NCI-H2171 (cell line): ENCODE measurements around the gene FAHD2A.
"Not testable (repeated sequence)": the region's sequence is repeated elsewhere in the genome, so short reads cannot be mapped to it uniquely, and the experiment has no call there.

Experiments
- DNase-seq: peaks from one replicate; lab custom pipeline; 2025; lab: John Stamatoyannopoulos, UW

FAHD2A gene

DNA sequence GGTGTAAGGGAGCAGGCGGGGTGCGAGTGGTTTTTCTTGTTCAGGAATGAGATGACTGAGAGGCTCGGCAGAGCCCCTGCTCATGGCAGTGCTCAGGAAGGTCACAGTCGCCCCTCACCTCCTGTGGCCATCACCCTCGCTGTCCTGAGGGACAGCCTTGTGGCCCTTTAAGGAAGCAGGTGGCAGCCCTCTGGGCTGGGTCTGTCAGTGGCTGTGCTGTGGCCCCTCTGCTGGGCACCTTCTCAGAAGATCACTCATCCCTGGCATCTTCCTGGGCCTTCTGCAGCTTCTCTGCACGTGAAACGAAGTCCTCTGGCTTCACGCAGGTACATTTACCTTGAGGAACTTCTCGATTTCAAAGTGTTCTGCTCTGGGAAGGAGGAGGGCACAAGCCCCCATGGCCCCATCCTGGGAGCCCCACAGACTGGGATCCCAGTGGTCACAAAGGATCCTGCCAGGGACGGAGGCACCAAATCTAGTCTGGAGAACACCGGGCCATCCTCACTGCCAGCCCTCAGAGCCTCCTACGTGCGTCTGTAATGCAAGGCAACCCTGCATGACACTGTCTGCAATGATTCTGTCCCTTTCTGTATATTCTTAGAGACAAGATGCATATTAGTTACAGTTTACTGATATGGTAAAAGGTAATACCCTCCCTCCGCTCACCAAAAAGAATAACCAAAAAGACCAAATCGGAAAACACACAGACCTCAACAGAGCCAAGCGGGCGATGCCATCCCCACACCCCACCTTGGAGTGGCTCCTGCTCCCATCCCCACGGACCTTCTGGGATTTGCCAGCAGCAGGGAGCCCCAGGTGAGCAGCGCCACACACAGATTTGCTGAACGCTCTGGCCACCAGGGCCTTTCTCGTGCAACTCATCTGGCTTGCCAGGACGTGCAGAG is 25.9 kb upstream of the FAHD2A start:
- no peak for DNase-seq

DNA sequence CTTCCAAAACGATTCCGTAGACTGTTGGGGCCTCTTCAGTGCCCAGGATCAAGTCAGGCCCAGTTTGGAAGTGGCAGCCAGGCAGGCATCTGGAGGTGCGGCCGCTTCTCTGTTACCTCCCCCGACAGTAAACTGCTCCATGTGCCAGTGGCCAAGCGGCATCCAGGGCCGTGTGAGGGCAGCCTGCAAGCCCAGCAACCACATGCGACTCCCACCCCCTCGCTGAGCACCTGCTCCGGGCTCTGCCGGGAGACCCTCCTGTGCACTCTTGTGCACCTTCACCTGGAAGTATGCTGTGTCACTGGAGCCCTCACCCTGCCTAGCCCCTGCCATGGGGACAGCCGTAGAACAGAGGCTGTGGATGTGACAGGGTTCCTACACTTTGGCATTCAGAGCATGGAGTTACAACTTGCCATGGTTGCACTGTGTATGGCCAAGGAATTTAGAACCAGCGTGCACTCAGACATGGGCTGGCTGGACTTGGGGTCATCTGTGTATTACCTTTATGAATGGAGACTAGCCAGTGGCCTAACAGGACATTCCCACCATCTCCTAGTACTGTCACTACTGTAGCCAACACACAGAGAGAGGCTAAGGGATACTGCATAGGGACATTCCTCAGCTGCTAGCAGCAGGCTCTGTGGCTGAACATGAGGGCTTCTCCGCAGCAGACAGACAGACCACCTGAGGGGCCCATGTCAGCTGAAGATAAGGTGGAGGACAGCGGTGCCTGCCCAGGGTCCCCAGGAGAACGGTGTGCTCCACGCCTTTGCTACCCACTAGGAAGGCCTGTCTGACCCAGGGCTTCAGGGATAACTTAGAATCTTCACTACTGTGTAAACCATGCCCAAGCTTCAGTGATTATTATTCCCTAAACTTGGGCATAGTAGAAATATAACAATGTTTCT is 25.0 kb upstream of the FAHD2A start:
- DNase-seq, result no peak

DNA sequence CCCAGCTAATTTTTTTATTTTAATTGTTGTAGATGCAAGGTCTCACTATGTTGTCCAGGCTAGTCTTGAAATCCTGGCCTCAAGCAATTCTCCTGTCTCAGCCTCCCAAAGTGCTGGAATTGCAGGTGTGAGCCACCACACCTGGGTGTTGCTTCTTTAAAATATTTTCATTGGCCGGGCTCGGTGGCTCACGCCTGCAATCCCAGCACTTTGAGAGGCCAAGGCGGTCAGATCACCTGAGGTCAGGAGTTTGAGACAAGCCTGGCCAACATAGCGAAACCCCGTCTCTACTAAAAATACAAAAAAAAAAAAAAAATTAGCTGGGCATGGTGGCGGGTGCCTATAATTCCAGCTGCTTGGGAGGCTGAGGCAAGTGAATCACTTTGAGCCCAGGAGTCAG is 24.2 kb upstream of the FAHD2A start:
- DNase-seq, result not testable (repeated sequence)

DNA sequence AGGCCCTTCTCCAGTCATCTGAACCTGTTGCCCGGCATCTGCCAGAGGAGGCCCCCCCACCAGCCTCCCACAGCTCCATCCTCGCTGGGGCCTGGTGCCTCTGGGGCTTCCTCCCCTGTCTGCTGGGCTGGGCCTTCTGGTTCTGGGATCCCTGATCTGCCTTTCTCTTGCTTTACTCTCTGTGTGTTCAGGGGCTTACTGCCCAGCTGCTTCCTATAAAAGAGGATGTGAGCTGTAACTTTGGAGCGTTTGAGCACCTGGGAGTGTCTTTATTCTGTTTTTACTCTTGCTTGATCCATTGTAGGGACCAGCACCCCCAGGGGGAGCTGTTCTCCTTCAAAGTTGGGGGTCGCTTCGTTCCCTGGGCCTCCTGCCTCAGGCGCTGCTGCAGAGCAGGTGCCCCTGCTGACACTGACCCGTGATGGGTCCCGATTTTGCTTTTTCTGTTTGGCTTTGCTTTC is 23.1 kb upstream of the FAHD2A start:
- no peak for DNase-seq

DNA sequence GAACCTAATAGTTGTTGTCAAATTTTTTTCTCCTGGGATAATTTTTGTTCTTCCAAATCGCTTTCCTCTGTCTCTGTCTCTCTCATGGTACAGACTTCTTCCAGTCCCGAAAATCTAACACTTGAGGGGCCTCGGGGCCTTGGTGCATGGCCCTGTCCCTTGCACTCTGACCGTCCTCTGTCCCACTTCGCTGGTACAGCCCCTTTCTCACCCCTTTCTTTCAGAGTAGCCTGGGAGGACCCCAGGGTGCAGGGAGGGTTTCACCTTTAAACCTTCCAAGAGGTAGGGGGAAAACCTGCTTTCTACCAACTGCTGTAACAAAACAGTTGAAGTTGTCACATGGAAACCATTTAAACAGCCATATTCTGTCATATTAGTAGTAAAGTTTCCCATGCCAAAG is 22.2 kb upstream of the FAHD2A start:
- no peak for DNase-seq

DNA sequence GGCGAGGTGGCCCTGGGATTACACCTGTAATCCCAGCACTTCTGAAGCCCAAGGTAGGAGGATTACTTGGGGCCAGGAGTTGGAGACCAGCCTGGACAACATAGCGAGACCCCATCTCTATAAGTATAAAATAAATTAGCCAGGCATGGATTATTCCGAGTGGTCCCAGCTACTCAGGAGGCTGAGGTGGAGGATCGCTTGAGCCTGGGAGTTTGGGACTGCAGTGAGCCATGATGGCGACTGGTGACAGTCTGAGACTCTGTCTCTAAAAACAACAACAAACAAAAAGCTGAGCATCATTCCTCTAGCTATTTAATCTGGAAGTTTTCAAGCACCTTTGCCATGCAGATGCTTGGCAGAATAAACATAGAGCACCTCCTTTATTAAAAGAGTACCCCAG is 21.8 kb upstream of the FAHD2A start:
- DNase-seq, result no peak

DNA sequence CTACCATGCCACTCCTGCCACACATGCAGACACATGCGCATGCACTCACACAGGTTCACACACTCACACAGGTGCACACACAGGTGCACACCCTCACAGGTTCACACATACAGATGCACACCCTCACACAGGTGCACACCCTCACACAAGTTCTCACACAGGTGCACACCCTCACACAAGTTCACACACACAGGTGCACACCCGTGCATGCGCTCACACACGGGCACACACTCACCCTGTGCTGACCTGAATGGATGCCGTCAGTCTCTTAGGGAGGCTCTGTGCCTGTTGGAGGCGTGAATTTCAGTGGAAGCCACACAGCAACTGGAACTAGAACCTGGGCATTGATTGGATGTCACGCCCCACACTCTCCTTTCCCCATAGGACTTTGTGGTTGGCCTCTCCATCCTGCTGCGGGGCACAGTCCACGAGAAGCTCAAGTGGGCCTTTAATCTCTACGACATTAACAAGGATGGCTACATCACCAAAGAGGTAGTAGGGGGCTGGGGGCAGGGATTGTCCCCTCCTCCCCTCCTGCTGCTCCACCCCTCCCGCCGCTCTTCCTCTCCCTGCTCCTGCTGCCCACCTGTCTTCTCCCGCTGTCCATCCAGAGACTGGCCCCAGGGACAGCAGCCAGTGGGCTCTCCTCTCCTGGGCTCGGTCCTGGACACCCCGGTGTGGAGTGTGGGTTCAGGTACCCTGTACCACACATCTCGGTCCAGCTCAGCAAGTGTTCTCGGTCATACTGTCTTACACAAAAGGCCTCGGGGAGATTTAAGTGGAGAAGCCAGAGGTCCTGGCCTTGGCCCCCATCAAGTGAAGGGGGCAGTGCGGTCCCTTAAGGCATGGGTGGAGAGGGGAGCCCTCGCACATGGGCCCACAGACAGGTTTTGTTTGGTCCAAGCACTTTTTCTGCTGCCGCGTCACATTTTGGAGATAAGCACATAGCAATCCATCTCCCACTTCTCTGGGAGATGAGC is 21.0 kb upstream of the FAHD2A start:
- no peak for DNase-seq

DNA sequence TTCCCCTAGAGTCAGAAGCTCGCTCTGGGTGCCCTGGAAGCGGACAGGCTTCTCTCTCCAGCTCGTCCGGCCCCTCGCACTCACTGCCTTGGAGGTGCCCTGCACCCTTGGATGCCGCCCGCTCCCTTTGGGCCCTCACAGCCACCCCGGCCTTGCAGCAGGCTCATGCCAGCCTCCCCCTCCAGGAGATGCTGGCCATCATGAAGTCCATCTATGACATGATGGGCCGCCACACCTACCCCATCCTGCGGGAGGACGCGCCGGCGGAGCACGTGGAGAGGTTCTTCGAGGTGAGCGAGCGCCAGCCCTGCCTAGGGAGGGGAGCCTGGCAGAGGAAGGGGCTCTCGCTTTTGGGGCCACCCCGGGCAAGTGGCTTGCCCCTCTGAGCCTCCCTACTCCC is 20.3 kb upstream of the FAHD2A start:
- DNase-seq, result no peak

DNA sequence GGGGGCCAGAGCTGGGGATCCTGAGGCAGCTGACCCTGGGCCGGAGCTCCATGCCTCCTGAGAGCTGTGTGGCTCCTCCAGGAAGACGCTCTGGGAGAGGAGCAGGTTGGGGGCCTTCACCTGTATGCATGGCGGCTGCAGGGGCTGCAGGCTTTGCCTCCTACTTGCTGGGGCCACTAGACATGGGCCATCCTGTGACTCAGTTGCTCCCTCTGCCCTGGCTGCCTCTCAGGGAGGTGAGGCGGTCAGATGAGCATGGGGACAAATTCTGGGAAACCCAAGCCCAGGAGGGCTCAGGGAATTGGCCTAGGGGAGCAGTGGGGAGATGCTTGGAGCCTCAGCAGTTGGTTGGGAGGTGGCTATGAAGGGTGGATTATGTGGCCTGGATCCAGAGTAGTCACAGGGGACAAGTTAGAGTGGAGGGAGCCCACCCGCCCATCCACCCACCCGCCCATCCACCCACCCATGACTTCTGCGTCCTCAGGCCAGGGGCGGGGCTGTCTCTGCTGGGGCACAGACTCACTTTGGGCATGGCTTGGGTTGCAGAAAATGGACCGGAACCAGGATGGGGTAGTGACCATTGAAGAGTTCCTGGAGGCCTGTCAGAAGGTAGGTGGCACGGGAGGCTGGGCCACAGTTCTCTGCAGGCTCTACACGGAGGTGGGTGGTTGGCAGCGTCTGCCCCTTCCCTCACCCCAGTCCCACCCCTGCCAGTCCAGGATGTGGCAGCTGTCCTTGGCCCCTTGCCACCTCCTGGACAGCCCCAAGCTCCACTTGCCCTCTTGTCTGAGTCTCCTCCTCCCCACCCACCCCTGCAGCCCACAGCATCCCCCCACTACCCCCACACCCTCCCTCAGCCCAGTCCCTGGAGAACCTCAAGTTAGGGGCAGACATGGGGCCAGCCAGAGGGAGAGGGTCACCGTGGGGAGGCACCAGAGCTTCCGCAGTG is 19.5 kb upstream of the FAHD2A start:
- DNase-seq, result no peak

DNA sequence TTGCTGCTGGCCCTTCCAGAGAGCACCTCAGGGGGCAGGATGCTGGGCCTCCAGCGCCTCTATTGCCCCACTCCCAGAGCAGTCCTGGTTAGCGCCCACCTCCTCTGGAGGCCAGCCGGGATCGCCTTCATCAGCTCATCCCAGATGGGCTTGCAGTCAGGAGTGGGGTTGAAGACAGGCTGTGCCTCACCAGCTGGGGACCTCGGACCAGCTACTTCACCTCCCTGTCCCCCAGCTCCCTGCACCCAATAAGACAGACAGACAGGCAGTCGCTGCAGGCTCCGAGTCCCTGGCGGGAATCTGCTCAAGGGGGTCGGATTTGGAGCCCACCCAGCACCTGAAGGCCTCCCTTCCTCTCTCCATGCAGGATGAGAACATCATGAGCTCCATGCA is 18.9 kb upstream of the FAHD2A start:
- no peak for DNase-seq

DNA sequence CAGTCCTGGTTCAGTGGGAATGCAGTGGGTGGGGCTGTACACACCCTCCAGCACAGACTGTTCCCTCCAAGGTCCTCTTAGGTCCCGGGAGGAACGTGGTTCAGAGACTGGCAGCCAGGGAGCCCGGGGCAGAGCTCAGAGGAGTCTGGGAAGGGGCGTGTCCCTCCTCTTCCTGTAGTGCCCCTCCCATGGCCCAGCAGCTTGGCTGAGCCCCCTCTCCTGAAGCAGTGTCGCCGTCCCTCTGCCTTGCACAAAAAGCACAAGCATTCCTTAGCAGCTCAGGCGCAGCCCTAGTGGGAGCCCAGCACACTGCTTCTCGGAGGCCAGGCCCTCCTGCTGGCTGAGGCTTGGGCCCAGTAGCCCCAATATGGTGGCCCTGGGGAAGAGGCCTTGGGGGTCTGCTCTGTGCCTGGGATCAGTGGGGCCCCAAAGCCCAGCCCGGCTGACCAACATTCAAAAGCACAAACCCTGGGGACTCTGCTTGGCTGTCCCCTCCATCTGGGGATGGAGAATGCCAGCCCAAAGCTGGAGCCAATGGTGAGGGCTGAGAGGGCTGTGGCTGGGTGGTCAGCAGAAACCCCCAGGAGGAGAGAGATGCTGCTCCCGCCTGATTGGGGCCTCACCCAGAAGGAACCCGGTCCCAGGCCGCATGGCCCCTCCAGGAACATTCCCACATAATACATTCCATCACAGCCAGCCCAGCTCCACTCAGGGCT is 17.5 kb upstream of the FAHD2A start:
- no peak for DNase-seq

DNA sequence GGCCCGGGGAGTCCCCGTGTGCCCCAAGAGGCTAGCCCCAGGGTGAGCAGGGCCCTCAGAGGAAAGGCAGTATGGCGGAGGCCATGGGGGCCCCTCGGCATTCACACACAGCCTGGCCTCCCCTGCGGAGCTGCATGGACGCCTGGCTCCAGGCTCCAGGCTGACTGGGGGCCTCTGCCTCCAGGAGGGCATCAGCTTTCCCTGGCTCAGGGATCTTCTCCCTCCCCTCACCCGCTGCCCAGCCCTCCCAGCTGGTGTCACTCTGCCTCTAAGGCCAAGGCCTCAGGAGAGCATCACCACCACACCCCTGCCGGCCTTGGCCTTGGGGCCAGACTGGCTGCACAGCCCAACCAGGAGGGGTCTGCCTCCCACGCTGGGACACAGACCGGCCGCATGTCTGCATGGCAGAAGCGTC is 16.9 kb upstream of the FAHD2A start:
- DNase-seq, result no peak

DNA sequence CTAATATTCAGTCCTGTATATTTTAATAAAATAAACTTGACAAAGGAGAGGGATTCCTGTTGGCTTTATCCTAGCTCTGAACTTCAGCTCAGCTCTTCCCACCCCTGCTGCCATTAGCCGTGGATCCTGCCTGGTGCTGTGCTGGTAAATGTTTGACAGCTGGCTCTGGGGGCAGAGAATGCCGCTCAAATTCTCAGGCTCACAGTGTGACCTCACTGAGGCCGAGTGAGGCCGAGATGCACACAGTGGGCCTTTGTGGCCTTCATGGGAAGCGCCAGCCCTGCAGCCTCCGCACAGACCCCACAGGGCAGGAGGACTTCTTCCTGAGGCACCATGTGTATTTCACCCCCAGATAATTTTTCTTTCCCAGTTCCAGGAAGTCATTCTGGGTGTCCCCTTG is 16.5 kb upstream of the FAHD2A start:
- DNase-seq, result no peak

DNA sequence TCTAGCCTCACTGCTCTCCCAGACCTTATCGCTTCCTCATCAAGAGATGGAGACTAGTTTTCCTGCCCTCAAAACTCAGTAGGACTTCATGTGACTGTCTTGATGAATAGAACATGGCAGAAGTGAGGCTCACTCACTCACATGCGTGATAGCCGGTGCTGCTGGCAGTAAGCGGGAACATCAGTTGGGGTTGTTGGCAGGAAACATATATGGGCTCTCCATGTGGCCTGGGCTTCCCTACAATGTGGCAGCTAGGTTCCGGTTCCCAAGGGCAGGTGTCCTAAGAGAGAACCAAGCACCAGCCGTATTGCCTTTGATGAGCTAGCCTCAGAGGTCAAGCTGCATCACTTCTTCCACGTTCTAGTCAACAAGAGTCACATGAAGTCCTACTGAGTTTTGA is 15.2 kb upstream of the FAHD2A start:
- DNase-seq, result no peak

DNA sequence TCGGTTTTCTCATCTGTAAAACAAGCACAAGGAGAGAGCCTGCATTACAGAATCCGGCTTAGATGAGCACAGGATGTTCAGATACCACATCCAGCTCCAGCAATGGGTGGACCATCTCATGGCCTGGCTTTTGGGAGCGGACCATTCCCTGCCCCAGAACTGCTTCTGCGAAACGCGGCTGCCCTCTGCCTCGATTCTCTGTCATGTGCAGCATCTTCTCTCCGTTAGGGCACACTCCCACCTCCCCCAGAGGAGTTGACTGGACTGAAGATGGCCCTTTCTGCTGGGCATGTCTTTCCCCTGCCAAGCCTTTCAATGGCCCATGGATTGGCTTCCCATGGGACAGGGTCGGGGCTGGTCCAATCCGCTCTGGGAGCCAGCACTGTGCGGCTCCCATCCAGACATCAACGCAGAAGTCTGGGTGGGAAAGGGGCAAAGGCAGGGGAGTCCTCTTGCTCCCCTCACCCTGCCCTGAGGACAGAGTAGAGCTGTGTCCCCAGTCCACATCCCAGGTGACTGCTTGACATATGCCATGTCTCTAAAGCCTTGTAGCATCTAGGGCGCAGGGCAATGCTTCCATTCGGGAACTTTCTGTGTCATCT is 14.3 kb upstream of the FAHD2A start:
- DNase-seq, result no peak

DNA sequence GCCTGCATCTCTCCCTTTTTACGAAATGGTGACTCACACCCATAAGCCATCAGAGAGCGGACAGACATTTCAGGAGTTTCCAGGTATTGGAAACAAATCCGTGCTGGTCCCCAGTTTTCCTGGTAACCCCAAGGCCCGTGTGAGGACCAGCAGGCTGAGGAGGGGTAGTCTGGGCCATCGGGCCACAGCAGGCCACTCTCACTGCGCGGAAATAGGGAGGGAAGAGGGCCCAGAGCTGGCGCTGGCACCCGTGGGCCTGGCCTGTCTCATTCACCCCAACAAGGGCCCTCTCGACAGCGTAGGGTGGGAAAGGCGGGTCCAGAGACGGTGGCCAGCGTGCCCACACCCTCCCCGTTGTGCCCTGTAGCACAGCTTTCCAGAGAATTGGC is 13.7 kb upstream of the FAHD2A start:
- no peak for DNase-seq

DNA sequence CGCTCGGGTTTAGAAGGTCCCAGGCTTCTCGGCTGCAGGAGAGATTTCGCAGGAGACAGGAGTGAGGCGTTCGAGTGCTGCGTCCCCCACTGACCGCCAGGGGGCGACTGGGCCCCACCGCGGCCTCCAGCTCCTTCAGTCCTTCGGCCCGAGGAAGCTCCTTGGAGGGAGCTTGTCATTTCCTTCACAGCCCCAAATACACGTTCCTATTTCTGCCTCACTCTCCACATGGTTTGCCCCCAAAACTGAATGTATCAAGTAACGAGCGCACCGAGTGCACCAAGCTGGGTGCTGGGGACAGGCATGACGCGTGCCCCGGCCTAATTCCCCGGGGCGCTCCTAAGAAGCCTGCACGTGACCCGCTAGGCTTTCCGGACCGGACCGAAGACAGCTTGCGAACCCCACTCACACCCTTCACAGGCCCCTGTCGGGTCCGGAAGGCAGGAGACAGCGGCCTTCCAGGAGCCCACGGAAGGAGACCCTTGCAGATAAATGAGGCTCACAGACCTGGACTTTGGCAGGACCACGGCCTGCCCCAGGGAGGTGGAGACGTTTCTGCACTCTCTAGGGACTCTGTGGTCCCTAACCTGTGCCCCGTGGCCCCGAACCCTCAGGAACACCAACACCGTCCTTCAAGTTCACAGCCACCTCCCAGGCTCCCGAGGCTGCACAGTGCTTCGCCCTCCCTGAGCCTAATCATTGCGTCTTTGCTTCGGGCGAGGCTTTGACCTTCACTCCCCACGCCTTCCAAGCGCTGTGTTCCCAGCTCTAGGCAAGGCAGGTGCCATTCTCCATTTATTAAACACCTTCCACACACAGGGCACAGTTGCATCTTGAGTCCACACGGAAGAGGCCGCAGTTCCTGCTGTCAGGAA is 13.0 kb upstream of the FAHD2A start:
- peak; percentile 2 for DNase-seq

DNA sequence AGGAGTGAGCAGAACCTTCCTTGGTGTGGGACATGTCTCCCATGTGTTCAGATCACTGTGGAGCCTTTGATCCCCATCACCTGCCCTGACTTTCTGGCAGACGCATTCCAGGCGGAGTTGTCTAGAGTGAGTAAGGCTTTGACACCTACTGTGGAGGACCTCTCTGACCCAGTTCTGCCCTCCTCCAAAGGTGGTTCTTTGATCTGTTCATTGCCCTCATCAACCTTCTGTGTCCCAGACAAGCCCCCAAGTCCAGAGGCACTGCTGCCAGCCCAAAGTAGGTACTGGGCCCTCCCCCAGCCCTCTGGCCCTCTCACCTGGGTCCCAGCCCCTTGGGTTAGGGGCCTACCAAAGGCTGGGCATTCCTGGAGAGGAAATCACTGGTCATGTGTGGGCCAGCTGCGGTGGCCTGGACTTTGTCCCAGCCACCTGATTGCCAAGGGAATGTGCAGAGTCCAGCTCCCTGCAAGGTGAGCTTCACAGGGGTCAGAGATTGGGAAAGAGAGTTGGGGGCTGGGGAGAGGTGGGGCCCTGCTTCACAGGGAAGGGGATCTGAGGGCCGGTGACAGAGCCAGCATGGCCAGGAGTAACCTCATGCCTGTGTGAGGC is 12.1 kb upstream of the FAHD2A start:
- DNase-seq, result no peak
